IPS-NIHi11 (cell line): Measurements from ENCODE around the gene FBXL17.

Experiments used
- DNase-seq: peaks from one replicate; pipeline ENCODE4 v3.0.0; 2012; ENCODE audit warnings: mixed read lengths, low spot score

The FBXL17 gene

GRCh38 chr5:107990881-107991810, 390.8 kb downstream of the FBXL17 start:
- DNase-seq, result no peak

DNA sequence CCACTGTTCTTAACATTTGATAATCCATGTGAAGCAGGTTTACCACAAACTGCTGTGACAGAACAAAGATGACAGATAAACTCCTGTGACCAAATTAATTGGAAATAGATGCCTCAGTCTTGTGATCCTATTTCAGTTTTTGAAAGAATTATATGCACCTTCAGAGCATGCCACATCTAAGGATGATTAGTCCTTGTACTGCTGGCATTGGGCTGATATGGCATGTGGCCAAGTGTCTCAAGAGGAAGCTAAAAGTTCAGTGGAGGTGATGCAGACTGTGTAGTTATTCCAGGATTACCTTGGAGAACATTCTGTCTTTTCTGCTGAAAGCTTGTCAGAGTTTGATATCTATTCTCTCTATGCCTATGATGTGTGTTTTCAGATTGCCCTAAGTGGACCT, 396.8 kb downstream of the FBXL17 start:
- no peak for DNase-seq

- DNase-seq, result no peak
Measured at GRCh38 chr5:107982703-107983425, 399.0 kb downstream of the FBXL17 start.

GRCh38 chr5:107980923-107981692, 400.8 kb downstream of the FBXL17 start:
- no peak for DNase-seq

DNA sequence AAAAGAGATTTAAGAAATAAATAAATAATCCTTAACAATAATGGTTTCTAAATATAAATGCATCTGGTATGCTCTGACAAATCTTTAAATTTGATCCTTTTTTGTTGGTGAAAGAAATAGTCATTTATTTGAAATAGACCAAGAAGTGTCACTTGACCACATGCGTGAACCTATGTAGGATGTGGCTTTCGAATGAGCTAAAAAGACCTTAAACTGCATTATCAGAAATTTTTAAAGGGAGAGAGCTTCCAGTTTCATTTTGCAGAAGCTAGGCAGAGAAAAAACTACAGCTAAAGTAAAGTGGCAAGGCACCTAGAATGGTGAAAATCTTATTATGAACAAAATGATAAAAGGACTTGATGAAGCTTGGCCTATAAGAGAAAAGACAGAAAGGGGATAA, 402.0 kb downstream of the FBXL17 start:
- DNase-seq, result no peak

DNA sequence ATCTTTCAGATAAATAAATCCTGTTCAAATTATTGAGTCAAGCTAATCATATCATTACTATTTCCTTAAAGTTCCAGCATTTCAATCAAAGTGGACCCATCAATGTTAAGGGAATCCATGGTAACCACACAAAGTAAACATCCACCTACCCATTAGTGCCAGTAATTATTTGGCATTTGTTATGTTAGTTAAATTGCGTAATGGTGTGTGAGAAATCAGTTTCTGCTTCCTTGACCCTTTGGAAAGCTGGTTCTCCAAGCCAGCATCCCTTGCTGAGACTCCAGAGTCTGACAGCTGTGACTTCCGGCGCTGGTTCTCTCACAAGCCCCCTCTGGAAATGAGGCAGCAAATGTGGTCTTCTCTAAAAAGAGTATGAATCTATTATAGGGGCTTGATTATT, 402.6 kb downstream of the FBXL17 start:
- no peak for DNase-seq

DNA sequence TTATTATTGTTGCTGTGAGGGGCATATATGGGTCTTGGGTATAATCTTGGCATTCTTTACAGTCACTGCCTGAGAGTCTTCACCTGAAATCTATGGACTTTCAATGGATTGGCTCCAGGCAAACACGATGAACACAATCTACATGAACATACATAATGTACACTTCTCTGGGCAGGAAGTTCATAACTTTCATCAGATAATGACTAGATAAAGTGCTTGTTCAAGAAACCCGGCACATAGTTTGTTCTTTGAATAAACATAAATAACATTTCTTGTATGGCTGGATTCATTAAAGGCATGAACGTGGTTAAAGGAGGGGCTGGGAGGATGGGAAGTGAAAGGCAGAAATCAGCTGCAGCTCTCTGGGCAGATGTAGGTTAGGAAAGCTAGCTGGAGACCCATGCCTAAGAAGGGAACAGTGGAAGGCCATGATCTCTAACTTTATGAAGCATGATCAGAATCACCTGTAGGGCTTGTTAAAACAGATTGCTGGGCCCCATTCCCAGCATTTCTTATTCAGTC, 404.3 kb downstream of the FBXL17 start:
- DNase-seq, result no peak

DNA sequence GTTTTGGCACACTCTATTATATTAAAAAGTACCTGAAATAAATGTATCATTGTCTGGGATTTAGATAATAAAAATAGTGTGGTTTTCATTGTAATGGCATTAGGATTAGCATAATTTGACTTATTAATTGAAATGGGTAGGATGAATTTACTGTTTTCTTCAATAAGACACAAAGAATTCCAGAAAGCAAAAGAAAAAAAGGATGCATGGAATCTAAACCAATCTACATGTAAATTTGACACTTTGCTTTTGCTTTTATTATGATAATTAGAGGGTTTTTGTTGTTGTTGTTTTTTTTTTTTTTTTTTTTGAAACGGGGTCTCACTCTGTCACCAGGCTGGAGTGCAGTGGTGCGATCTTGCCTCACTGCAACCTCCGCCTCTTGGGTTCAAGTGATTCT, 406.3 kb downstream of the FBXL17 start:
- no peak for DNase-seq

- DNase-seq, result no peak
Measured at GRCh38 chr5:107971846-107972245, 410.1 kb downstream of the FBXL17 start.

DNA sequence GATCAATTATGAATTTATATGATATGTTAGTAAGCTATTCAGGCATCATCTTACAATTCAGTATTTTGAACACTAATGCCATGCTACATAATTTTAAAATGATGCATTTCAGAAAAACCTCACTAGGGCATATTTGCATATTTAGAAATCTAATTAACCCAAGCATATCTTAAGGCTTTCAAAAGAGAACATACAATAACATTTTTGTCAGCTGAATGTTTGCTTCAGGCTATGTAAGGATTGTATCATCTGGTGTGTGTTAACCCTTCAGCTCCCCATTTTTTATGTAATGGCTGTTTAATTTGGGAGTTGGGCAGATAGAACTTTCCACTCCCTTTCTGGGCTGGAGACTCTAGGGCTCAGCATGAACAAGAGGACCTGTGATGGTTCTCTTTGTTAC, 412.1 kb downstream of the FBXL17 start:
- no peak for DNase-seq

- DNase-seq, result no peak
Measured at GRCh38 chr5:107968998-107969397, 412.9 kb downstream of the FBXL17 start.

DNA sequence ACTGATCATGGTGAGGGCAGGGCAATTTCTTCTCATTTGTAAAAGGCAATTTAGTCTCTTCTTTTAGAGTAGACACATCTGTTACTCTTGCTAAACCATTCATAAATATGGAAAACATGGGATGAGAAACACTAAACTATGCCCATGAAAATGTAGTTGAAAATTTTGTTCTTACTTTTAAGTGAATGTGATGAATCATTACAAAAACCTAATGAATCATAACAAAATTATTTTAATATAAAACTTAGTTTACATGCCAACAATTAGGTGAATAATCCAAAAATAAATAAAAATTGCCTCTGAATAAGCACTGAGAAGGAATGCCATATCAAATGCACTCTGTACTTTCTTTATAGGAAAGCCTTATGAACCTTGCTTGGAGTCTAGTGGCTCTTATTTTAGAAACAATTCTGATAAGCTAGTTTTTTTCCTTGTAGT, 413.5 kb downstream of the FBXL17 start:
- no peak for DNase-seq

GRCh38 chr5:107966201-107966600, 415.7 kb downstream of the FBXL17 start:
- DNase-seq, result no peak

- DNase-seq, result no peak
Measured at GRCh38 chr5:107964722-107965121, 417.2 kb downstream of the FBXL17 start.

DNA sequence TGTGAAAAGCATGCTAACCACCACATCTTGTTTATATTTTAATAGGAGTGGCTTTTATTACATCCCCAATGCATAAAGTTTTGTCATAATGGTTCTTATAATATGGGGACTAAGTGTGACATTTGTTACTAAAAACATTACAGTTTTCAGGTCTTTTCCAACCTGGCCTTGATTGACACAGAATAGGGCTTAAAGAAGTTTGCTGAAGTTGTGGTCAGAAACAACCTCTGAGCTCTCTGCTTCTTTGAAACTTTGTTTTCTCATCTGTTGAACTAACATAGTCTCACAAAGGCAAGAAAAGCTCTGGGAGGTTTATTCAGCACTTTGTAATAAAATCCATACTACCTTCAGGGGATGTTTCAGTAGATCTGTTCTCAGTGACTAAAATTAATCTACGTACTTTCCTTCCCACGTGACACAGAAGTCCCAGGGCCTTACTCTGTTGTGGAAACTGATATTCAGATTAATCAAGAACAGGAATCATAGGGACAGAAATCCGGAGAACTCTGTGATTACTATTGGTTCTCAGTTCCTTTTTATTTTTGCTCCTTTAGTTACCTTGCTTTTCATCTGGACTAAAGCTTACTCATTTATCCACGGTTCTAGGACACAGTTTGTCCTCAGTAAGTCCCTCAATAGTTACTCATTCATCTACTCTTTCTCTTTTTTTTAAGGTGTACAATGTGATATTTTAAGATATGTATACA, 422.2 kb downstream of the FBXL17 start:
- no peak for DNase-seq

- no peak for DNase-seq
Measured at GRCh38 chr5:107958861-107959260, 423.0 kb downstream of the FBXL17 start.

- no peak for DNase-seq
Measured at GRCh38 chr5:107958432-107958831, 423.5 kb downstream of the FBXL17 start.

DNA sequence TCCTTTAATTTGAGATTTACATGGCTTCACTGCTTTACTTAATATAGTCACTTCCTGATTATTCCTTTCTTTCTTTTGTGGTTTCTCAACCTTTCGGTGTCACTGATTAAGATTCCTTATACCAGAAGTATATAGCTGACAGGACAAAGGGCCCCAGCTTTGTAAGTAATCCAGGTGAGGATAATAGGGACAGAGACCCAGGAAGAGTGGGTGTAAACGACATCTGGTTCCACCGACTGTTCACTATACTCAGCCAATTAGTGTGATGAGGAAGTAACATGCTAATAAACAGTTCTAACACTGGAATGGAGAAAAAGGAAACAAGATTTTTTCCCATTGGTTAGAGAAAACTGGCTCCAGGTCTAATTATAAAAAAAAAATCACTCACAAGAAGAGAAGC, 424.8 kb downstream of the FBXL17 start:
- DNase-seq, result no peak

DNA sequence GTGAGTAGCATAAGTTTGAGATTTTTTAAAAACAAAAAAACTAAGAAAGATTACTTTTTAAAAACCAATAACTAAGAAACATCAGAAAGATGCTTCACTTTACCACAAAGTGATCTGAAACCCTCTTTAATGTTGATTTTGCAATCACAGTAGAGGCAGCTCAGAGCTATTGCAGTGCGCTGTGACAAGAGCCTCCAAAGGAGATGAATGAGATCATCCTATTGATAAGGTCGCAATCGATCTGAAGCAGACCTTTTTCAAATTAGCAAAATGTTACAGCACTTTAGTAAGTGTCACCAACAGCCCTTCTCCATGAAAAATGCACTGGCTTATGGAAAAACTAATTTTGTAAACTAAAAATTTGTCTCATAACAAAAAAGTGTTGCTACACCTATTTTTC, 426.6 kb downstream of the FBXL17 start:
- DNase-seq, result no peak

- DNase-seq, result no peak
Measured at GRCh38 chr5:107954254-107954653, 427.6 kb downstream of the FBXL17 start.

DNA sequence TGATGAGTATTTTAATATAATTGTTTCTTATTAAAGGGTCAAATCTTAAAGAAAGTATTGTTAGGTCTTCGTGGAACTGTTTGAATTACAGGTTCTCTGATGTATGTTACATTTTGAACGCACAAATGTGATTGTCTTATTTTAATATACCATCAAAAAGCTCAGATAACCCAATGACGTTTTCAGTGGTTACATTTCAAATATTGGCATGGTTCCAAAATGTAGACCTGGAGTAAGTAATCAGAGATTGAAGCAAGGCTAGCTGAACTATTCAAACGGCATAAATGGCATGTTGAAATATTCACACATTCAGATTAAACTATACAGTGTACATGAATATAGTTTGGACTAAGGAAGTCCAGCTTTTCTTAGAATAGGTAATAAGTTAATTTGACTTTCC, 429.4 kb downstream of the FBXL17 start:
- DNase-seq, result no peak

DNA sequence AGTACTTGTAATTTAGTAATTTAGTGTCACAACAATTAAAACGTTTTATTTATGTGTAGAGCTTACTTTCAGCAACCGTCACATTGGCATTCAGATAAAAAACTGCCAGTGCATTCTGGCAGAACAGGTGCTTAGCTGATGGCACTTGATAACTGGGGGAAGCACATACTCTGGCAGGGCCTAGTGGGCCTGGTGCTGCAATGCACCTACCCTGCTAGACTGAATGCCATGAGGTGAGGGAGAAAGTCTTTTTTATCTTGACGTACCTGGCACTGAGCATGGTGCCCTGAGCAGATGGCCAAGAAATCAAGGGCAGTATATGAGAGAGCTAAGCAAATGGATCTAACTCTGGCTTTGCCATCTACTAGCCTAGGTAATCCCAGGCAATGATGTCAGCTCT, 430.6 kb downstream of the FBXL17 start:
- no peak for DNase-seq
